Activated CD4-positive, alpha-beta T cell treated with anti-CD3 and anti-CD28 coated beads, Interleukin-10, Interleukin-2, amounts not matched to agents 100 ng/mL and 50 ng/mL, durations not matched to agents 16 hours and 8 hours (primary cell): ENCODE data around the gene TMEM271.

Source experiments
- DNase-seq: peaks from one replicate; pipeline ENCODE4 v3.0.0-alpha.2; 2020

Gene TMEM271

GRCh38 chr4:576245-576821 is at the start of gene TMEM271:
TSS of gene TMEM271 (minus strand) at chr4:576295. CDS start at chr4:576062, 233 bp downstream.
- DNase-seq: no peak

GRCh38 chr4:625631-626161 is 49.6 kb upstream of the TMEM271 start:
- no peak for DNase-seq

GRCh38 chr4:624705-625590 is 48.9 kb upstream of the TMEM271 start, which contains the start of gene PDE6B:
TSS of gene PDE6B (plus strand) at chr4:625573. CDS start at chr4:625627, 54 bp downstream.
- DNase-seq: no peak

GRCh38 chr4:623914-624566 is 47.9 kb upstream of the TMEM271 start:
- DNase-seq: no peak

- no peak for DNase-seq
Observed at GRCh38 chr4:622996-623913, 47.2 kb upstream of the TMEM271 start.

GRCh38 chr4:622071-622995 is 46.2 kb upstream of the TMEM271 start:
- DNase-seq: no peak

GRCh38 chr4:621296-622070 is 45.4 kb upstream of the TMEM271 start:
- no peak for DNase-seq

- no peak for DNase-seq
Observed at GRCh38 chr4:620851-621261, 44.8 kb upstream of the TMEM271 start.

GRCh38 chr4:620201-620600 is 44.1 kb upstream of the TMEM271 start:
- DNase-seq: no peak

GRCh38 chr4:617644-618641 is 41.8 kb upstream of the TMEM271 start:
- no peak for DNase-seq

- DNase-seq: no peak
Observed at GRCh38 chr4:616911-617643, 41.0 kb upstream of the TMEM271 start.

- DNase-seq: no peak
Observed at GRCh38 chr4:616091-616490, 40.0 kb upstream of the TMEM271 start.

- no peak for DNase-seq
Observed at GRCh38 chr4:613126-613525, 37.0 kb upstream of the TMEM271 start.

GRCh38 chr4:612749-613125 is 36.6 kb upstream of the TMEM271 start:
- no peak for DNase-seq

GRCh38 chr4:612052-612748 is 36.1 kb upstream of the TMEM271 start:
- DNase-seq: no peak

GRCh38 chr4:610411-611261 is 34.5 kb upstream of the TMEM271 start:
- no peak for DNase-seq
